IMR-90 (cell line): ENCODE data around the gene NDUFAF8. TPM values are rescaled to one million over a fixed set of nuclear protein-coding genes. Genes with fewer than 3 reads are reported as not detected.

Experiments used
- ATAC-seq: fragments of 200-7000 bp; cut with Tn5 transposase; 2 replicates; pipeline ENCODE4 v1.9.1; 2020; ENCODE audit warnings: low read depth, mild to moderate bottlenecking, moderate library complexity
- BruUV-seq: library from RNA; stranded (reverse); fragments of 400-500 nt; replicated peaks from 2 replicates; lab custom pipeline; 2021; lab: Mats Ljungman, UMichigan
- CTCF ChIA-PET: fragments of 300-600 bp; formaldehyde crosslinking; extraction: SDS; loops from one replicate; lab custom pipeline; 2021; ENCODE audit warnings: antibody characterized with exemption; lab: Yijun Ruan, JAX
- POLR2A ChIA-PET: fragments of 300-600 bp; sonication (Branson Sonifier 250); formaldehyde crosslinking; loops from one replicate; lab custom pipeline; 2022; ENCODE audit warnings: antibody characterized with exemption; ENCODE audit not compliant: unreplicated experiment; lab: Charles Lee
- DNase-seq: peaks from one replicate; pipeline ENCODE4 v3.0.0; 2013
- H2AFZ ChIP-seq: replicated peaks from 2 replicates; pipeline ENCODE3; 2013; ENCODE audit warnings: low read length, mild to moderate bottlenecking; ENCODE audit not compliant: poor library complexity
- H2AK5ac ChIP-seq: 2 replicates; pipeline ENCODE4 v1.6.1; 2013; ENCODE audit warnings: low read depth, low read length, inconsistent platforms
- H2AK9ac ChIP-seq: replicated peaks from 2 replicates; pipeline ENCODE3; 2013; ENCODE audit warnings: mild to moderate bottlenecking, low read depth, low read length, moderate library complexity; ENCODE audit not compliant: poor library complexity
- H2BK120ac ChIP-seq: 2 replicates; pipeline ENCODE4 v1.6.1; 2013; ENCODE audit warnings: low read depth, low read length, inconsistent platforms
- H2BK15ac ChIP-seq: 3 replicates; pipeline ENCODE4 v1.6.1; 2013; ENCODE audit warnings: low read depth, low read length, inconsistent platforms
- H2BK20ac ChIP-seq: 2 replicates; pipeline ENCODE4 v1.6.1; 2013; ENCODE audit warnings: low read depth, mild to moderate bottlenecking, inconsistent platforms, low read length, moderate library complexity
- H2BK5ac ChIP-seq: 2 replicates; pipeline ENCODE4 v1.6.1; 2013; ENCODE audit warnings: mild to moderate bottlenecking, low read depth, low read length, inconsistent platforms; ENCODE audit not compliant: poor library complexity, severe bottlenecking
- H3K14ac ChIP-seq: replicated peaks from 2 replicates; pipeline ENCODE4 v1.6.1; 2013; ENCODE audit warnings: low read depth, low read length, inconsistent platforms
- H3K18ac ChIP-seq: 2 replicates; pipeline ENCODE4 v1.6.1; 2013; ENCODE audit warnings: low read depth, low read length, control low read depth
- H3K23ac ChIP-seq: 2 replicates; pipeline ENCODE4 v1.6.1; 2013; ENCODE audit warnings: low read depth, low read length, inconsistent platforms
- H3K27ac ChIP-seq: 2 replicates; pipeline ENCODE4 v1.5.1; 2013; ENCODE audit warnings: mild to moderate bottlenecking, control low read depth, low read length; ENCODE audit not compliant: insufficient read depth
- H3K27me3 ChIP-seq: 2 replicates; pipeline ENCODE4 v1.6.1; 2013; ENCODE audit warnings: low read length; ENCODE audit not compliant: control insufficient read depth, insufficient read depth
- H3K36me3 ChIP-seq: 2 replicates; pipeline ENCODE4 v1.6.1; 2013; ENCODE audit warnings: low read length, mixed read lengths; ENCODE audit not compliant: control insufficient read depth, insufficient read depth
- H3K4ac ChIP-seq: 2 replicates; pipeline ENCODE4 v1.6.1; 2013; ENCODE audit warnings: low read depth, low read length, inconsistent platforms
- H3K4me1 ChIP-seq: 2 replicates; pipeline ENCODE4 v1.6.1; 2013; ENCODE audit warnings: low read length, mixed read lengths; ENCODE audit not compliant: control insufficient read depth, insufficient read depth
- H3K4me2 ChIP-seq: 2 replicates; pipeline ENCODE4 v1.6.1; 2013; ENCODE audit warnings: low read depth, mild to moderate bottlenecking, control low read depth, low read length, moderate library complexity
- H3K4me3 ChIP-seq: 2 replicates; pipeline ENCODE4 v1.5.1; 2013; ENCODE audit warnings: low read depth, mild to moderate bottlenecking, control low read depth, low read length, moderate library complexity; ENCODE audit not compliant: insufficient read depth
- H3K56ac ChIP-seq: 2 replicates; pipeline ENCODE4 v1.6.1; 2013; ENCODE audit warnings: low read length, inconsistent platforms; ENCODE audit not compliant: insufficient read depth; ENCODE audit errors: extremely low read depth
- H3K79me1 ChIP-seq, 2 experiments: 2 replicates each; pipeline ENCODE4 v1.6.1; 2013; ENCODE audit warnings: low read length in 2 of 2, inconsistent platforms in 1 of 2, low read depth in 1 of 2
- H3K9ac ChIP-seq: 2 replicates; pipeline ENCODE4 v1.6.1; 2013; ENCODE audit warnings: low read depth, low read length, control low read depth
- H3K9me1 ChIP-seq: 2 replicates; pipeline ENCODE4 v1.6.1; 2013; ENCODE audit warnings: low read length, inconsistent platforms; ENCODE audit not compliant: insufficient read depth
- H3K9me3 ChIP-seq: 2 replicates; pipeline ENCODE4 v1.6.1; 2013; ENCODE audit warnings: low read length; ENCODE audit not compliant: control insufficient read depth, insufficient read depth
- H4K20me1 ChIP-seq: 2 replicates; pipeline ENCODE4 v1.6.1; 2013; ENCODE audit warnings: low read length, inconsistent platforms; ENCODE audit not compliant: insufficient read depth
- H4K5ac ChIP-seq: 2 replicates; pipeline ENCODE4 v1.6.1; 2013; ENCODE audit warnings: mild to moderate bottlenecking, low read depth, low read length, control low read depth
- H4K8ac ChIP-seq, 2 experiments: 2 replicates each; pipeline ENCODE4 v1.6.1; 2013; ENCODE audit warnings: low read depth in 2 of 2, low read length in 2 of 2, control low read depth in 1 of 2, inconsistent platforms in 1 of 2
- H4K91ac ChIP-seq: 2 replicates; pipeline ENCODE4 v1.6.1; 2013; ENCODE audit warnings: low read depth, low read length, inconsistent platforms; ENCODE audit not compliant: insufficient read depth
- CEBPB ChIP-seq: IDR thresholded peaks from 2 replicates; pipeline ENCODE4 v1.6.1; 2012; ENCODE audit warnings: low read depth, low read length, improper control_type of control experiment
- CHD1 ChIP-seq: IDR thresholded peaks from 2 replicates; pipeline ENCODE4 v1.6.1; 2012; ENCODE audit warnings: low read depth, low read length, improper control_type of control experiment
- FOS ChIP-seq: fragments of 150-350 bp; IDR thresholded peaks from 2 replicates; pipeline ENCODE4 v1.6.1; 2016; ENCODE audit warnings: low read depth, low read length
- MAFK ChIP-seq: IDR thresholded peaks from 2 replicates; pipeline ENCODE4 v1.6.1; 2012; ENCODE audit warnings: low read depth, low read length, improper control_type of control experiment
- MAZ ChIP-seq: IDR thresholded peaks from 2 replicates; pipeline ENCODE4 v1.6.1; 2012; ENCODE audit warnings: low read depth, mild to moderate bottlenecking, low read length, improper control_type of control experiment, moderate library complexity, borderline replicate concordance
- MXI1 ChIP-seq: IDR thresholded peaks from 2 replicates; pipeline ENCODE4 v1.6.1; 2012; ENCODE audit warnings: low read depth, mild to moderate bottlenecking, low read length, moderate library complexity, borderline replicate concordance
- POLR2A ChIP-seq: IDR thresholded peaks from 2 replicates; pipeline ENCODE4 v1.6.1; 2012; ENCODE audit warnings: mild to moderate bottlenecking, low read depth, low read length
- RAD21 ChIP-seq: IDR thresholded peaks from 2 replicates; pipeline ENCODE4 v1.6.1; 2012; ENCODE audit warnings: low read length, improper control_type of control experiment
- WGBS, 2 experiments: methylation state at CpG; one replicate each; pipeline versions ENCODE4 v1.1.5 to v1.1.7; 2013; ENCODE audit warnings: missing lambda C conversion rate in 2 of 2; ENCODE audit not compliant: insufficient read length in 1 of 2; ENCODE audit errors: extremely low coverage in 2 of 2; 5-methylcytosine and 5-hydroxymethylcytosine counted together
- dilution Hi-C: fragments of 300-500 bp; cut with HindIII; formaldehyde crosslinking; loops from one replicate; pipeline ENCODE4 v1.14.3; 2018; ENCODE audit warnings: low sequenced_read_pairs; ENCODE audit not compliant: unreplicated experiment
- in situ Hi-C: fragments of 300-500 bp; cut with MboI; formaldehyde crosslinking; loops from 3 replicates; pipeline ENCODE4 v1.14.3; 2019; ENCODE audit warnings: low sequenced_read_pairs, inconsistent platforms, mixed read lengths
- intact Hi-C: fragments of 100-400 bp; cut with micrococcal nuclease; formaldehyde crosslinking; loops from 2 replicates; pipeline ENCODE4 v1.10.0; 2022
- polyA plus RNA-seq, 3 experiments: library from polyadenylated mRNA; depleted of rRNA; stranded (reverse); fragments of >200 nt; gene quantifications; 2 replicates each; pipeline ENCODE4 v1.2.3, GENCODE V29; 2012; ENCODE audit warnings: low replicate concordance in 1 of 3
- total RNA-seq: library from RNA; depleted of rRNA; stranded (reverse); fragments of >200 nt; gene quantifications from 2 replicates; pipeline ENCODE4 v1.2.3, GENCODE V29; 2012
- TF ChIP-seq, protein P1 (sequence below): conservative IDR thresholded peaks from 2 replicates; pipeline ENCODE4 v1.5.1; 2012; ENCODE audit warnings: mild to moderate bottlenecking, low read depth, low read length, improper control_type of control experiment

NDUFAF8 gene
- total and polyA plus RNA-seq, 2 of the 4 experiments (the other 2 are of a cell fraction), result 11.1 to 65.0 TPM

DNA sequence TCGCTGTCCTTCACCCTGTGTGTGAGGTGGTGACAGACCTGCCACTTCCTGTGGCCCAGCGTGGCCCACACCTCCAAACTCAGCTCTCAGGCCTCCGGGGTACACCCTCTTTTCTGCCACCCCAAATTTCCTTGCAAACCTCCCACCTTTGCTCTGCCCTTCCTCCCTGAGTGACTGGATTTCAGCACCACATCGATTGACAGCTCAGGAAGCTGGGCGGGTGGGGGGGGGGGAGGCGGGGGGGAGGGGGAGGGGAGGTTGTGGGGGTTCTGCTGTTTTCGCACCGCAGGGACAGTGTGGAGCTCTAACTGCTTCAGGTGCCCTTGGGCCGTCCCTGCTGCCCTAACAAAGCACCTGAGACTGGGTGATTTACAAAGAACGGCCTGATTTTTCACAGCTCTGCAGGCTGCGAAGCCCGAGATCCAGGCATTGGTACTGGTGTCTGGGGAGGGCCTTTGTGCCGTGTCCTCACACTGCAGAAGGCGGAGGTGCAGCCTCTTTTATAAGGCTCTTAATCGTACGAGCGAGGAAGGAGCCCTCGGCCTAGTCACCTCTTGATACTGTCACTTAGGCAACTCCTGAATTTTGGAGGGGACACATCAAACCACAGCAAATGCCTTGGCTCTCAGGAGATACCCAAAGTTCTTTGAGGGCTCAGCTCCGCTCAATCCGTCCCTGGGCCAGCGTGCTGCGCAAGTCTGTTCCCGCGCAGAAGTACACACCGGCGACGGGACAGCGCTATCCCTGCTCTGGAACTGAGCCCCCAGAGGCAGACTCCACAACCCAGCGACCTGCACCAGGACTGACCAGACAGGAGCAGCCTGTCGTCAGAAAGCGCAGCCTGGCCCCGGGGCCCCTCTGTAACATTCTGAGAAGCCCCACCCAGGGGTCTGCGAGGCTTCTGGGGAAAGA, 3.6 kb downstream of the NDUFAF8 start (continued):
- TF ChIP-seq MXI1, result no peak

DNA sequence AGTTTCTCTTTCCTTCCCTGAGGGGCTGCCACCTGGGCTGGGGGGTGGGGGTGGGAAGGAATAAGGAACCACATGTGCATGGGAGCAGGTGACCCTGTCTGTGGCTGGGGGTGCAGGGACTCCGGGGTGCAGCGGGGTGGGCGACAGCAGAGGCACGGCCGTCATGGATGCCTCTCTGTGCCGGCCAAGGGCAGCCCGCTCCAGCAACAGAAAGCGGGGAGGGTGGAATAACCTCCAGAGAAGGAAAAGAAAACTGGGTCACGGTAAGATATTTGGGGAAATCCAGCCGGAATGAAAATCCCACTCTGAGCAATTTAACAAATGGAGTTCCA, 4.2 kb downstream of the NDUFAF8 start:
- no peak overlapping the region for H3K27ac ChIP-seq
- no peak for DNase-seq
- no peak overlapping the region for H3K23ac ChIP-seq
- dilution Hi-C loops, result no loop called here
- H3K4me1 ChIP-seq, result peaks cover 11% of the 10 kb centered on the region
- intact Hi-C loops, result no loop called here
- POLR2A ChIA-PET, result no interaction called here
- no peaks in the 10 kb centered on the region for H3K9me3 ChIP-seq
- H3K4ac ChIP-seq, result no peak overlapping the region
- no peak overlapping the region for H3K4me2 ChIP-seq
- H2BK15ac ChIP-seq, result no peak overlapping the region
- no peak overlapping the region for H2AFZ ChIP-seq
- H3K18ac ChIP-seq, result no peak overlapping the region
- TF ChIP-seq RAD21, result no peak
- no peak for TF ChIP-seq POLR2A
- no peak for TF ChIP-seq CHD1
- no peak for TF ChIP-seq MAZ
- TF ChIP-seq MAFK, result no peak
- no peak for TF ChIP-seq CEBPB
- TF ChIP-seq, protein P1, sequence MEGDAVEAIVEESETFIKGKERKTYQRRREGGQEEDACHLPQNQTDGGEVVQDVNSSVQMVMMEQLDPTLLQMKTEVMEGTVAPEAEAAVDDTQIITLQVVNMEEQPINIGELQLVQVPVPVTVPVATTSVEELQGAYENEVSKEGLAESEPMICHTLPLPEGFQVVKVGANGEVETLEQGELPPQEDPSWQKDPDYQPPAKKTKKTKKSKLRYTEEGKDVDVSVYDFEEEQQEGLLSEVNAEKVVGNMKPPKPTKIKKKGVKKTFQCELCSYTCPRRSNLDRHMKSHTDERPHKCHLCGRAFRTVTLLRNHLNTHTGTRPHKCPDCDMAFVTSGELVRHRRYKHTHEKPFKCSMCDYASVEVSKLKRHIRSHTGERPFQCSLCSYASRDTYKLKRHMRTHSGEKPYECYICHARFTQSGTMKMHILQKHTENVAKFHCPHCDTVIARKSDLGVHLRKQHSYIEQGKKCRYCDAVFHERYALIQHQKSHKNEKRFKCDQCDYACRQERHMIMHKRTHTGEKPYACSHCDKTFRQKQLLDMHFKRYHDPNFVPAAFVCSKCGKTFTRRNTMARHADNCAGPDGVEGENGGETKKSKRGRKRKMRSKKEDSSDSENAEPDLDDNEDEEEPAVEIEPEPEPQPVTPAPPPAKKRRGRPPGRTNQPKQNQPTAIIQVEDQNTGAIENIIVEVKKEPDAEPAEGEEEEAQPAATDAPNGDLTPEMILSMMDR, result no peak
- no peak for TF ChIP-seq FOS
- no peak overlapping the region for H2AK5ac ChIP-seq
- no peak overlapping the region for H3K9ac ChIP-seq
- H2BK120ac ChIP-seq, result no peak overlapping the region
- H3K9me1 ChIP-seq, result peaks cover 6% of the 10 kb centered on the region; the same call in 1 of the 2 replicates
- no peak overlapping the region for H4K5ac ChIP-seq
- no peak overlapping the region for H2BK20ac ChIP-seq
- no peak overlapping the region for H2BK5ac ChIP-seq
- no TSS peak for BruUV-seq
- no peak overlapping the region for H3K56ac ChIP-seq
- peaks cover 19 to 58% of the 10 kb centered on the region in 2 experiments; a peak in 3 of 4 replicates for H3K79me1 ChIP-seq
- CTCF ChIA-PET, result no interaction called here
- H2AK9ac ChIP-seq, result no peak overlapping the region
- no peak for ATAC-seq
- H4K8ac ChIP-seq, result no peak overlapping the region
- 100% methylated on average over 2 of the region's 10 CpGs; no CpG with 5 or more reads in 1 of the 2 experiments for WGBS, 2 experiments
- no peak overlapping the region for H3K14ac ChIP-seq
- H4K91ac ChIP-seq, result no peak overlapping the region
- H4K20me1 ChIP-seq, result peaks cover 27% of the 10 kb centered on the region
- no peak overlapping the region for H3K4me3 ChIP-seq
- in situ Hi-C loops, result no loop called here
- H3K36me3 ChIP-seq, result peaks cover 7% of the 10 kb centered on the region; the same call in 1 of the 2 replicates
- no peaks in the 10 kb centered on the region for H3K27me3 ChIP-seq
